GM12878 (cell line): ENCODE data around the gene FRMD3. TPM values are rescaled to one million over a fixed set of nuclear protein-coding genes. Genes with fewer than 3 reads are reported as not detected.

Experiments used
- ATAC-seq: fragments of 200-7000 bp; cut with Tn5 transposase; 3 replicates; pipeline ENCODE4 v1.9.1; 2020; ENCODE audit warnings: mild to moderate bottlenecking, moderate library complexity
- BruUV-seq: library from RNA; stranded (reverse); fragments of 400-500 nt; replicated peaks from 2 replicates; lab custom pipeline; 2021; lab: Mats Ljungman, UMichigan
- CTCF ChIA-PET: fragments of 300-600 bp; sonication (Branson Sonifier 250); formaldehyde crosslinking; extraction: SDS; loops from one replicate; lab custom pipeline; 2021; ENCODE audit warnings: inconsistent platforms; lab: Yijun Ruan, JAX
- POLR2A ChIA-PET: fragments of 350-600 bp; formaldehyde crosslinking; extraction: SDS; loops from one replicate; lab custom pipeline; 2021; ENCODE audit warnings: inconsistent platforms; lab: Charles Lee
- RAD21 ChIA-PET: fragments of 300-600 bp; sonication (Branson Sonifier 250); formaldehyde crosslinking; loops from one replicate; lab custom pipeline; 2023; ENCODE audit warnings: antibody characterized with exemption; ENCODE audit not compliant: unreplicated experiment; lab: Charles Lee
- SMC1A ChIA-PET: fragments of 300-600 bp; sonication (Branson Sonifier 250); formaldehyde crosslinking; loops from one replicate; lab custom pipeline; 2023; ENCODE audit not compliant: unreplicated experiment, uncharacterized antibody; lab: Charles Lee
- DNase-seq: peaks from one replicate; pipeline ENCODE4 v3.0.0-alpha.2; 2011; ENCODE audit warnings: low read depth, low spot score
- FAIRE-seq: peaks from 3 replicates; lab custom pipeline; 2011; peaks lifted over from hg19 to GRCh38; lab: Jason Lieb, UNC
- H2AFZ ChIP-seq: 2 replicates; pipeline ENCODE4 v1.6.0; 2011; ENCODE audit warnings: low read depth, low read length, control low read depth; ENCODE audit not compliant: control insufficient read depth
- H3K27ac ChIP-seq: 2 replicates; pipeline ENCODE4 v1.5.1; 2011; ENCODE audit warnings: control low read depth; ENCODE audit not compliant: control insufficient read depth, insufficient read depth
- H3K27me3 ChIP-seq, 2 experiments: replicated peaks in 1 of 2; 2 replicates each; pipeline versions ENCODE4 v1.6.0 to v1.6.1; 2011; ENCODE audit warnings: low read length in 1 of 2; ENCODE audit not compliant: control insufficient read depth in 2 of 2, insufficient read depth in 2 of 2
- H3K36me3 ChIP-seq, 2 experiments: 2 replicates each; pipeline ENCODE4 v1.5.1; 2011; ENCODE audit warnings: low read length in 1 of 2; ENCODE audit not compliant: control insufficient read depth in 2 of 2, insufficient read depth in 2 of 2
- H3K4me1 ChIP-seq: 2 replicates; pipeline ENCODE4 v1.6.1; 2011; ENCODE audit warnings: mild to moderate bottlenecking, low read length, moderate library complexity, mixed read lengths; ENCODE audit not compliant: control insufficient read depth, insufficient read depth
- H3K4me2 ChIP-seq: 2 replicates; pipeline ENCODE4 v1.6.0; 2011; ENCODE audit warnings: control low read depth; ENCODE audit not compliant: control insufficient read depth, insufficient read depth
- H3K4me3 ChIP-seq: fragments of 200-600 bp; sonication (generic); 2 replicates; pipeline ENCODE4 v1.5.1; 2016
- H3K79me2 ChIP-seq: 2 replicates; pipeline ENCODE4 v1.6.0; 2011; ENCODE audit warnings: low read length; ENCODE audit not compliant: control insufficient read depth, insufficient read depth
- H3K9ac ChIP-seq: 2 replicates; pipeline ENCODE4 v1.8.0; 2011; ENCODE audit warnings: low read length, control low read depth, mixed read lengths; ENCODE audit not compliant: control insufficient read depth, insufficient read depth
- H3K9me3 ChIP-seq: replicated peaks from 3 replicates; pipeline ENCODE4 v1.5.1; 2011; ENCODE audit warnings: mild to moderate bottlenecking, low read length; ENCODE audit not compliant: control insufficient read depth, insufficient read depth
- H4K20me1 ChIP-seq: 2 replicates; pipeline ENCODE4 v1.6.0; 2011; ENCODE audit not compliant: control insufficient read depth, insufficient read depth
- BHLHE40 ChIP-seq, 2 experiments: fragments of 450-650 bp in 1 of 2; IDR thresholded peaks; 2 replicates each; pipeline ENCODE4 v1.6.1; 2011 to 2017; ENCODE audit warnings: low read depth in 2 of 2, borderline replicate concordance in 1 of 2, improper control_type of control experiment in 1 of 2, low read length in 1 of 2, mild to moderate bottlenecking in 1 of 2
- EP300 ChIP-seq, 2 experiments: fragments of 150-350 bp in 1 of 2; IDR thresholded peaks; 2 replicates each; pipeline ENCODE4 v1.6.1; 2011 to 2012; ENCODE audit warnings: low read depth in 2 of 2, low read length in 2 of 2, borderline replicate concordance in 1 of 2, improper control_type of control experiment in 1 of 2, inconsistent platforms in 1 of 2; ENCODE audit not compliant: control insufficient read depth in 1 of 2
- LARP7 ChIP-seq: fragments of 450-650 bp; IDR thresholded peaks from 2 replicates; pipeline ENCODE4 v1.6.1; 2017; ENCODE audit warnings: mild to moderate bottlenecking
- ZNF592 ChIP-seq: fragments of 450-650 bp; IDR thresholded peaks from 2 replicates; pipeline ENCODE4 v1.6.1; 2017; ENCODE audit warnings: mild to moderate bottlenecking, moderate library complexity
- WGBS: methylation state at CpG from one replicate; pipeline ENCODE4 v1.1.6; 2016; ENCODE audit warnings: low lambda C conversion rate; ENCODE audit not compliant: insufficient replicate concordance, insufficient coverage; ENCODE audit errors: missing lambda C conversion rate; 5-methylcytosine and 5-hydroxymethylcytosine counted together
- in situ Hi-C: fragments of 300-500 bp; cut with MboI; formaldehyde crosslinking; loops from 9 replicates; pipeline ENCODE4 v1.14.3; 2018; ENCODE audit warnings: mixed read lengths
- intact Hi-C: fragments of 100-400 bp; cut with micrococcal nuclease; formaldehyde crosslinking; loops from one replicate; pipeline ENCODE4 v1.14.2; 2022; ENCODE audit not compliant: unreplicated experiment
- polyA plus RNA-seq, 11 experiments: library from polyadenylated mRNA; depleted of rRNA in 4 of 11; unstranded in 6 of 11; stranded (reverse) in 5 of 11; fragments of >200 nt; fragmentation: Nextera tagmentation in 4 of 11; fragmentation: Illumina TruSeq in 1 of 11; extraction: Ambion mirVana in 4 of 11; extraction: Trizol in 1 of 11; gene quantifications; 1 replicate in 1 of 11; 2 replicates in 10 of 11; pipeline versions ENCODE4 v1.2.1 to v1.2.3, GENCODE V29; 2011 to 2016; ENCODE audit warnings: inconsistent platforms in 2 of 11, missing spikeins in 2 of 11, low read depth in 1 of 11
- total RNA-seq, 4 experiments: library from RNA; depleted of rRNA in 3 of 4; stranded (reverse); fragments of >200 nt in 3 of 4; fragmentation: Illumina TruSeq in 1 of 4; extraction: Trizol in 1 of 4; gene quantifications; 2 replicates each; pipeline versions ENCODE4 v1.2.1 to v1.2.3, GENCODE V29; 2013 to 2021

The FRMD3 gene
- total and polyA plus RNA-seq, 10 of the 15 experiments (the other 5 are each of a cell fraction or from before 2014, with no cell fraction given) = 0.04 to 0.68 (median 0.21) TPM; not detected in 1

DNA sequence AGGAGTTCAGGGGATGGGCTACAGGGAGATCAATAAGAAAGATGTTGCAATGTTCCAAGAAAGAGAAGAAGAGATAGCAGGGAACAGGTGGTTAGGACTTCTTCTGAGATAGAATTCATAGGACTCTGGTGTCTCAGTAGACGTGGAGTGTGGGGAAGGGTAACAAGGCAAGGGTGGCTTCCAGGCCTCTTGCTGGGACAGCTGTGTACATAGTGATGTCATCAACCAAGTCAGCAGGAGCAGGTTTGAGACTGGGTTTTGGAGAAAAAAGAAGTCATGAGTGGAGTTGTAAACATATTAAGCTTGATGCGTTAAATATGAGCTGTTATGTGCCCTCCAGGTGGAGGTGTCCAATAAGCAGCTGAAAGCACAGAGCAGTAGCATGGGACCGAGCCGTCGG lies 263.4 kb downstream of the FRMD3 start:
- Histone ChIP-seq H3K4me3 (no peak overlapping the region), H3K9me3 (no peaks in the 10 kb centered on the region; the same call in 2 of the 3 replicates), H4K20me1 (no peaks in the 10 kb centered on the region), H2AFZ (no peak overlapping the region), H3K79me2 (no peaks in the 10 kb centered on the region), H3K27ac (no peak overlapping the region), H3K9ac (no peak overlapping the region), H3K4me1 (no peaks in the 10 kb centered on the region), H3K4me2 (no peak overlapping the region), H3K27me3 (no peaks in the 10 kb centered on the region), H3K36me3 (no peaks in the 10 kb centered on the region)
- SMC1A ChIA-PET = interaction anchor here (1.5 kb wide), 1 partner anchor 14 kb away, joined by 3 read pairs; no protein-coding TSS in a partner anchor
- intact Hi-C loops (no loop called here), in situ Hi-C loops (no loop called here)
- ATAC-seq (no peak), FAIRE-seq (no peak), DNase-seq (no peak)
- 35% methylated on average over 5 of the region's 5 CpGs for WGBS
- BruUV-seq = no TSS peak
- no peak for TF ChIP-seq BHLHE40 (IDR thresholded peaks at IDR 0.05; ENCODE audit: borderline replicate concordance in 1 of 2, low read depth in 2 of 2, low read length in 1 of 2)
- TF ChIP-seq LARP7 = no peak
- no peak for TF ChIP-seq ZNF592
- TF ChIP-seq EP300 (IDR thresholded peaks at IDR 0.05; ENCODE audit: borderline replicate concordance in 1 of 2, control insufficient read depth in 1 of 2, low read depth in 2 of 2, low read length in 2 of 2) = no peak
- POLR2A ChIA-PET = no interaction called here
- RAD21 ChIA-PET = no interaction called here
- CTCF ChIA-PET = no interaction called here
